ENCODE results near the gene ZFP14.
"Not testable (repeated sequence)": the region's sequence is repeated elsewhere in the genome, so short reads cannot be mapped to it uniquely, and the experiment has no call there.

ZFP14 gene

DNA sequence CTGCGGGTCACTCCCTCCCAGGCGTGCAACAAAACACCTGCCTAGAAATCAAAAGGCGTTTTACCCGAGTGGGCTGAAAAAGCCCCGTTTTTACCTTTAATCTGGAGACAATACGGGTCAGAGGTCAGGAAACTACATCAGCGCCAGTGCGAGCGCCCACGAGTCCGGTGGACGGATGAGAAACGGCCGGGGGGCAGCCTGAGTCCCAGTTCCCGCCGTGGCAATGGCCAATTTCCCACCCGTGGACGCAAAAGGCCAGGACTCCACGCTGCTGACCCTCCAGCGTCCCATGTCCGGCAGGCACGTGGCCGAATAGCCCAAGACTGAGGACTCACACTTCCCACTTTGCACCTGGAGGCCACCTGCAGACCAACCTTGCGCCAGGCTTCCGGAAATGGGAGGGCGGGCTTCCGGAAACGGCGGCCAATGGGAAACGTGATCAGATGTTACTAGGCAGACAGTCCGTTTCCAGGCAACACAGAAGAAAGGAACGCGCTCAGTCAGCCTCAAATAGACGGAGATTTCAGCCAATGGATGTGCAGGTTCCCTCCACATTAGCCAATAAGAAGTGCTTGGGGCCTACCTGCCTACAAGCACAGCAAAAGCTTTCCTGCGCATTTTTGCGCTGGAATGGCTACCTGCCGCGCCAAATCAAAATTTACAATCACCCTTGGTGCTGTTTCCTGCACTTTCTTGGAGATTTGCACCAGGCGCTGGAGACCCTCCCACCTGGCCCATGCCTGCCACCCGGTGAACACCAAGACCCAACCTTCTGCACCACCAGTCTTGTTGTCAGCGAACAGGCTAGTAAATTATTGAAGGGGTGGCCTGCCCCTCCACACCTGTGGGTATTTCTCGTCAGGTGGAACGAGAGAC lies 47.4 kb downstream of the ZFP14 start:
- DNase-seq (ENCODE audit: low spot score): peak; percentile 84
- FAIRE-seq: peak; percentile 70

DNA sequence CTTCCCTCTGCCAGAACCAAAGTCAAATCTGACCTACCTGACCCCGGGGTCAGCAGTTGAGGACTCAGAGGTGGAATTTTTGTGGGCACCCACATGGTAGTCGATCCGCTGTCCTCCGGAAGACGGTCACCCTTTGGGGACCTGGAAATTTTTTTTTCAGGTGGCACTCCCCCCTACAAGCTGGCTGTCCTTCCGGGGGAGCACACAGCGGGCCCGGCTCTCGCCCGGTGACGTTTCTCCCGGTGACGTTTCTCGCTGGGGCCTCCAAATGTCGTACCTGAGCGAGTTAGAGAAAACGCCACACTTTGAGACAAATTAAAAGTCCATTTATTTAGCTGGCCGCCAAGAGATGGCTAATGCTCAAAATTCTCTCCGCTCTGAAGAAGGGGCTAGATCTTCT lies 48.8 kb downstream of the ZFP14 start:
- DNase-seq (ENCODE audit: low spot score) (no peak), FAIRE-seq (no peak)

DNA sequence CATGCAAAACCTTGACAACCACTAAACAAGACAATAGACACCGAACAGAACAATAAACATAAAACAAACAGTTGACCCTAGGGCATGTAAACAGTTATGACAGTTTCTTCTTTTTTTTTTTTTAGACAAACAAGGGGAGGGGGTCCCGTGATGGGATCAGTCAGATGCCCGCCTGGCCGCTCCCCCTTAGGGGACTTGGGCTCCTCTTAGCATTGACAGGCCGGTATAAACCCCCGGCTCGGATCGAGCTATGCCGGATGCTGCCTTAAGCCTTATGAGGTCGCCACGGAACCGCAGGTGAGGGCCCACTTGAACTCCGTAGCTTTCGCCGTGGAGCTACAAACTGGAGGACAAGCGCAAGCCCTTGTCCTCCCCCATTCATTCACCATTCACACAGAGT lies 49.5 kb downstream of the ZFP14 start:
- not testable (repeated sequence) for DNase-seq (ENCODE audit: low spot score); FAIRE-seq

DNA sequence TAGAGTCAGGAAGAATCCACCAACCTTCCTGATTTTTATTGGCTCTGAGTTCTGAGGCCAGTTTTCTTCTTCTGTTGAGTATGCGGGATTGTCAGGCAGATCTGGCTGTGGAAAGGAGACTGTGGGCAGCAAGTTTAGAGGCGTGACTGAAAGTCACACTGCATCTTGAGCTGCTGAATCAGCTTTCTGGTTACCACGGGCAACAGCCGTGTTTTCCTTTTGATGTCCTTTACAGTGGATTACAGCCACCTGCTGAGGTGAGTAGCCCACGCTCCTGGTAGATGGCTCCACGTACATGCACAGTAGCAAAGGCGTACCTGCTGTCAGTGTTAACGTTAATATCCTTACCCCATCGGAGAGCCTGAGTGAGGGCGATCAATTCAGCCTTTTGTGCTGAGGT lies 52.4 kb downstream of the ZFP14 start:
- not testable (repeated sequence) for DNase-seq (ENCODE audit: low spot score); FAIRE-seq

DNA sequence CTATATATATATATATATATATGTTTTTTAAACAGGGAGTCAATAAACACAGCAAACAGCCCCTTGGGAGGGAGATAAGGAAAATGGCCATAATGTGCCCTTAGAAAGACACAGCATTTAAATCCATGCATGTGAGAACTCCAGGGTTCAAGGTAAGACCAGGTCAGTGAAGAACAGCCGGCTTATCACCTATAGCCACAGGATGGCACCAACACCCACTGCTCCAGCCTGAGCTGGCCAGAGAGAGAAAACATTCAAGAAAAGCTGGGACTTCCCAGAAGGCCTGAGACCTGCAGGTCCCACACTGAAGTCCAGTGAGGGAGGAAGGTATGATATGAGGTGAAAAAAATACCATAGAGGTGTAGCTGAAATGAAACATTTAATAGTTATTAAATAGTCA lies 63.8 kb downstream of the ZFP14 start:
- DNase-seq (ENCODE audit: low spot score); FAIRE-seq: not testable (repeated sequence)

DNA sequence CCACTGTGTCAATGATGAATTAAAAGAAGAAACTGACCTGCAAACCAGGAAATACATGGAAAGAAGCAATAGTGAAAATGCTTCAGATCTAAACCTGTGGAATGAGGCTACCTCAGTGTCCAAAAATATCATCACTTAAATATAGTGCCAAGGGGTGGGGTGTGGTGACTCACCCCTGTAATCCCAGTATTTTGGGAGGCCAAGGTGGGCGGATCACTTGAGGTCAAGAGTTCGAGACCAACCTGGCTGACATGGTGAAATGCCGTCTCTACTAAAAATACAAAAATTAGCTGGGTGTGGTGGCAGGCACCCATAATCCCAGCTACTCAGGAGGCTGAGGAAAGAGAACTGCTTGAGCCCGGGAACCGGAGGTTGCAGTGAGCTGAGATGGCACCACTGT lies 64.9 kb downstream of the ZFP14 start:
- FAIRE-seq; DNase-seq (ENCODE audit: low spot score): not testable (repeated sequence)

DNA sequence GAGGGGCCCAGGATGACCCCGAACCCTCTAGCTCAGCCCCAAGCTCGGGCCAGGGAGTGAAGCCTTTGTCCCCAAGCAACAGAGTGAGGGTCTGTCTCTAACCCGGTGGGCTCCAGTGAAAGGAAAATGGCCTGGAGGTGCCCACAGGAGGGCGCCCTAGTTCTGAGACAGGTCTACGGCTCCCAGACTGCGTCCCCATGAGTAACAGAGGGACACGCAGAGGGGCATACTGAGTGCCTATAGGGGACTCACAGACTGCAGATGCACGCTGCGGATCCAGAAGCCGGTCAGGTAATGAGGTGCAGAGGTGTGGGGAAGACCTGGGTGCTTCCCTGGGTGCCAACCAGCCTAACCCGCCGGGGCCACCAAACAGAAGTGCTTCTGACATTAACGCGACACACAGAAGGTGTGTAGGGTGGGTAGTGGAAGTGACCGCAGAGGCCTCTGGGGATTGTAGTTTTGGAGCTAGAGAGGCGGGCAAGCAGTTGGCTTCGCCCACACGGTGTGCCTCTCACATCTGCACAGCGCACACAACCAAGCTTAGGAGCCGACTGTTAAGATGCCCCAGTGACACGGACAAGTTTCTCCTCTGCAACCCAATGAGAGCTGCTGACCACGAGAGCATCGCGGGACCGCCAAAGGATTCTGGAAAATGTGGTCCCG lies 67.8 kb downstream of the ZFP14 start:
- FAIRE-seq; DNase-seq (ENCODE audit: low spot score): not testable (repeated sequence)

DNA sequence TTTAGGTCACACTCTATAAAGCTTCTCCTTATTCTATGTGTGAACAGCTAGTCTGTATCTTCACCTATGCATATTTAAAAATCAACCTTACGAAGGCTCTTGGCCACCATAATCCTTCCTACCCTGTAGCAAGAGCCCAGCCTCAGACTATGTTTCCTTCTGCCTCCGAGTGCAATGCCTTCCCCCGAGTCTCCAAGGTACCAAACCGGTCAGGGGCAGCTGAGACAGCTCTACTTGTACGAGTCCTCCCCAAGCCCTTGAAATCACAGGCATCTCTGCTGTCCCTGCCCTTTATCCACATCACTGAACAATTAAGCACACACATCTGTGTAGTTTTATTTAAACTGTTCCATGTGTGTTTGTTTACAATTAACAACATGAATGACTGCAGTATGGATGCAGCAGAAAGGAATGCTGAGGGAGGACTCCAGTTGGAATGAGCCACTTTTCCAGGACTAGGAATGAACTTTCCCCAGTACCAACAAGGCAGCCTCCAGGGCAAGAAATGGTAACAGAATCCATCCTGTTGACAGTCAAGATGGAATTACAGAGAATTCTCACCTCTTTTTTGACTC lies 68.5 kb downstream of the ZFP14 start:
- not testable (repeated sequence) for FAIRE-seq; DNase-seq (ENCODE audit: low spot score)

DNA sequence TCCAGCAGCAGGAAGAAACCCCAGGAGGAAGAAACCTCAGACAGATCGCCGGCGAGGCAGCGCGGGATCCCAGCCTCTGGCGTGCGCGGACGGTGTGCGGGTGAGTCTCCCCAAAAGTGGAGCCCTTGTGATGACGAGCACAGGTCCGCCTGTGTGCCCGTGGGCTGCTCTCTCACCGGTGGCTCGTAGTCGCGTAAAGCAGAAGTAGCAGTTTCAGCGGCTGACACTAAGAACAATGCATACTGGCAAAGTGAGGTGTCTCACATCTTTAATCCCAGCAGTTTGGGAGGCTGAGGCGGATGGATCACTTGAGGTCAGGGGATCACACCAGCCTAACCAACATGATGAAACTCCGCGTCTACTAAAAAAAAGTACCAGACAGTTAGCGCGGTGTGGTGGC lies 69.2 kb downstream of the ZFP14 start:
- FAIRE-seq; DNase-seq (ENCODE audit: low spot score): not testable (repeated sequence)

DNA sequence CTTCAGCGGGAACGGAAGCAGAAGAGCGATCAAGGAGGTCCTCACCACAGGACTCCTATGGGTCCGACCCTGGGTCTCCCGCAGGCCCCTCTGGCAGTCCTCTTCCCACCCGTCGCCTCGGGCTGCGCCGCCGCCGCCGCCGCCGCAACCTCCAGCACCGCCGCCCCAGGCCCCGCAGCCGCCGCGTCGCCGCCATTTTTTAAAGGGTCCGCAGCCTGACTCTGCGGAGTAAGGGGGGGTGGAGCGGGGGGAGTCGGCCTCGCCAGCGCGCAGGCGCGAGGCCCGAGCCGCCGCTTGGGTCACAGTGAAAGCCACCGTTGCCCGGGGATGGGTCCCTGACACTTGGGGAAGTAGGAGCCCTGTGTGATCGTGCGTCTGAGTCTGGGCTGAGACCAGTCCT lies 69.7 kb downstream of the ZFP14 start:
- DNase-seq (ENCODE audit: low spot score); FAIRE-seq: not testable (repeated sequence)

DNA sequence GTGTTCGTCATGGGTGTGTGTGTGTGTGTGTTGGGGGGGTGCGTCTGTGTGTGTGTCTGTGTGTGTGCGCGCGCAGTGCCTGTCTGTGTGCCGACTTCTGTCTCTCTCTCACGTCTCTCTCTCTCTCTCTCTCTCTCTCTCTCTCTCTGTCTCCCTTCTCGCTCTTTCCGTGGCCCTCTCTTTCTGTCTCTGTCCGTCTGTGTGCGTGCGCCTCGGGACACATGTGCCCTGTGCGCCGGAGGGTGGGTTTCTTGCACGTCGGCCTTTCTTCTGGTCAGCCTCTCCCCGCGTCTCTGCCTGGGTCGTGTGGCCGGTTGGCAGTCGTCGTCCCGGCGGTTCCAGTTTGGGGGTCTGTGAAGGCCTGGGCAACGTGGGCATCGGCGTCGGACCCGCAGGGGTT lies 86.7 kb downstream of the ZFP14 start:
- not testable (repeated sequence) for DNase-seq (ENCODE audit: low spot score); FAIRE-seq

Data from RCC 7860 (cell line).